Upper lobe of left lung (tissue), 6 donors: ENCODE data around the gene SCRT2. TPM values are rescaled to one million over a fixed set of nuclear protein-coding genes. Genes with fewer than 3 reads are reported as not detected.
A peak's percentile ranks its signal among the peaks of the same experiment; 100 is the strongest.

ENCODE experiments used
- ATAC-seq, 2 donors: fragments of 200-7000 bp; cut with Tn5 transposase; one replicate each; pipeline ENCODE4 v1.9.1; 2022; ENCODE audit warnings: mild to moderate bottlenecking in 2 of 2, moderate library complexity in 2 of 2; ENCODE audit not compliant: low FRiP score in 2 of 2
- DNase-seq, 2 donors: peaks; one replicate each; pipeline ENCODE4 v3.0.0-alpha.2; 2019 to 2020
- H3K27ac ChIP-seq, 4 donors: fragments of 200-600 bp; sonication (generic); one replicate each; pipeline ENCODE4 v1.5.1; 2016 to 2019
- H3K27me3 ChIP-seq, 4 donors: fragments of 200-600 bp; sonication (generic); one replicate each; pipeline ENCODE4 v1.5.1; 2017 to 2019
- H3K36me3 ChIP-seq, 4 donors: fragments of 200-600 bp; sonication (generic); one replicate each; pipeline ENCODE4 v1.5.1; 2016 to 2019
- H3K4me1 ChIP-seq, 4 donors: fragments of 200-600 bp; sonication (generic); one replicate each; pipeline ENCODE4 v1.5.1; 2018 to 2019
- H3K4me3 ChIP-seq, 4 donors: fragments of 200-600 bp; sonication (generic); one replicate each; pipeline ENCODE4 v1.5.1; 2017 to 2019; ENCODE audit warnings: mild to moderate bottlenecking in 2 of 4, moderate library complexity in 1 of 4
- H3K9me3 ChIP-seq, 4 donors: fragments of 200-600 bp; sonication (generic); one replicate each; pipeline ENCODE4 v1.5.1; 2018 to 2019
- EP300 ChIP-seq, 4 donors: sonication (generic); formaldehyde crosslinking; IDR thresholded peaks; one replicate each; pipeline ENCODE4 v1.5.1; 2017; ENCODE audit warnings: antibody characterized with exemption in 4 of 4, control low read depth in 2 of 4
- POLR2A ChIP-seq, 4 donors: fragments of 450-650 bp; IDR thresholded peaks; one replicate each; pipeline ENCODE4 v1.5.1; 2016 to 2017; ENCODE audit warnings: antibody characterized with exemption in 4 of 4, mild to moderate bottlenecking in 2 of 4
- POLR2AphosphoS5 ChIP-seq, 2 donors: sonication (generic); formaldehyde crosslinking; IDR thresholded peaks; one replicate each; pipeline ENCODE4 v1.5.1; 2017; ENCODE audit warnings: antibody characterized with exemption in 2 of 2
- WGBS, 2 donors: methylation state at CpG; one replicate each; pipeline ENCODE4 v1.1.5; 2017 to 2018; 5-methylcytosine and 5-hydroxymethylcytosine counted together
- total RNA-seq, 6 donors: library from RNA; depleted of rRNA in 4 of 6; stranded (reverse); fragments of >200 nt in 4 of 6; gene quantifications; one replicate each; pipeline versions ENCODE4 v1.1.0 to v1.2.1, GENCODE V29; 2016 to 2021
- TF ChIP-seq, protein P1 (sequence below), 6 experiments: fragments of 450-650 bp in 4 of 6; fragments of 200-600 bp in 2 of 6; sonication (generic) in 2 of 6; IDR thresholded peaks; one replicate each; pipeline ENCODE4 v1.5.1; 2016 to 2019; ENCODE audit warnings: antibody characterized with exemption in 6 of 6
- donor health status: DM: no; HTN: no; CAD: no; lungs with moderate emphysema.
- donor health status: DM: no; HTN: yes; CAD: no; lungs with severe emphysema.

Gene SCRT2
- total RNA-seq, 6 donors from 2014 or later = not detected

DNA sequence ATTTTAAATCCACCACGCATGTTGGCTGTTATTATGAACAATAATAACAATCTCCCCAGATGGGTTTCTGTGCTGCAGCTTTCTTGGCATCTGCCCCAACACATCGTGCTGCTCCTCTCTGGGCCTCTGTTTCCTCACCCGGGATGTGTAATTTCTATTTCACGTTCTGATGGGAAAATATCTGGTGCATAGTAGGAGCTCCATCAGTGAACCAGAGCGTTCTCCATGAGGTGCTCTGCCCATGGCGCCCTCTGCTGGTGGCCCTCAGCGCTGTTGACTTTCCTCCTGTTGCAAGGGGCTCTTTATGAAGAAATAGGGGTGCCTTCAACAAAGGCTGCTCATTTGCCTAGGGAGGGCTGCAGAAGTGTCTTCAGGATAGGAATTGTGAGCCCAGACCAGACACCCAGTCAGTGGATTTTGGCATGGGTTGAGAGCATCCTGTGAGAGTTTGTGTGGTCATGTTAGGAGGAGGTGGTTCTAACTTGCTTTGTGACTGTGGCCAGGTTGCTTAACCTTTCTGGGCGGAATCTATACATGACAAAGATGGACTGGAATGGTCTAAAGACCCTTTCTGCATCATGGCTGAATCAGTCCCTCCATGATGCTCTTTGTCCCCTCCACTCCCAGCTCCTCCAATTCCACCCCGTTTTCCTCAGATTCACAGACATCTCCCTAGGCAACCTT, 8.1 kb downstream of the SCRT2 start:
- no peaks in the 10 kb centered on the region for H3K9me3 ChIP-seq
- TF ChIP-seq, protein P1, sequence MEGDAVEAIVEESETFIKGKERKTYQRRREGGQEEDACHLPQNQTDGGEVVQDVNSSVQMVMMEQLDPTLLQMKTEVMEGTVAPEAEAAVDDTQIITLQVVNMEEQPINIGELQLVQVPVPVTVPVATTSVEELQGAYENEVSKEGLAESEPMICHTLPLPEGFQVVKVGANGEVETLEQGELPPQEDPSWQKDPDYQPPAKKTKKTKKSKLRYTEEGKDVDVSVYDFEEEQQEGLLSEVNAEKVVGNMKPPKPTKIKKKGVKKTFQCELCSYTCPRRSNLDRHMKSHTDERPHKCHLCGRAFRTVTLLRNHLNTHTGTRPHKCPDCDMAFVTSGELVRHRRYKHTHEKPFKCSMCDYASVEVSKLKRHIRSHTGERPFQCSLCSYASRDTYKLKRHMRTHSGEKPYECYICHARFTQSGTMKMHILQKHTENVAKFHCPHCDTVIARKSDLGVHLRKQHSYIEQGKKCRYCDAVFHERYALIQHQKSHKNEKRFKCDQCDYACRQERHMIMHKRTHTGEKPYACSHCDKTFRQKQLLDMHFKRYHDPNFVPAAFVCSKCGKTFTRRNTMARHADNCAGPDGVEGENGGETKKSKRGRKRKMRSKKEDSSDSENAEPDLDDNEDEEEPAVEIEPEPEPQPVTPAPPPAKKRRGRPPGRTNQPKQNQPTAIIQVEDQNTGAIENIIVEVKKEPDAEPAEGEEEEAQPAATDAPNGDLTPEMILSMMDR (IDR thresholded peaks at IDR 0.05) = peak; percentile 60 to 78 (median 70)
- no peak for TF ChIP-seq EP300 (IDR thresholded peaks at IDR 0.05)
- WGBS, 2 donors = 30 to 37% methylated on average over 9 of the region's 9 CpGs
- ATAC-seq = peak in 1 of 2 donors; percentile 74
- no peak overlapping the region for H3K4me3 ChIP-seq
- peak; percentile 73 to 79 for DNase-seq
- H3K36me3 ChIP-seq = no peaks in the 10 kb centered on the region
- no peak overlapping the region for H3K27ac ChIP-seq
- peaks cover 0 to 37% (median 20%) of the 10 kb centered on the region in 4 donors for H3K27me3 ChIP-seq
- H3K4me1 ChIP-seq = peaks cover 0 to 9% (median 3%) of the 10 kb centered on the region in 4 donors

DNA sequence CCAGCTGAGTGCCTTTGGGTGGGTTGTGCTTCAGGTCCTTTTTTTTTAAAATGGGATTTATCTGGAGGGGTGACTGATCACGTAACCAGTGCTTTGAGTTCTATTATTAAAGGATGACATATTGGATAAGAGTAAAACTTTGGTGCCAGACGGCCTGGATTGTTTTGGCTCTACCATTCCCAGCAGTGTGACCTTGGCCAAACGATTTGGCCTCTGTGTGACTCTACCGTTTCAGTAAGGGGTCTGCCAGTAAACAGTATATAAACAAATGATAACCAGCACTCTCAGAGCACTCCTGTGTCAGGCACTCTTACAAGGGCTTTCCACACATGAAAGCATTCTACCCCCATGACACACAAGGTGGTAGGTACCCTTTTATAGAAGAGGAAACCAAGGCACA, 8.7 kb downstream of the SCRT2 start:
- Histone ChIP-seq H3K27me3 (peaks cover 0 to 40% (median 20%) of the 10 kb centered on the region in 4 donors), H3K27ac (no peak overlapping the region), H3K4me3 (no peak overlapping the region), H3K9me3 (no peaks in the 10 kb centered on the region), H3K4me1 (peaks cover 2 to 9% (median 5%) of the 10 kb centered on the region in 4 donors), H3K36me3 (no peaks in the 10 kb centered on the region)
- DNase-seq = no peak
- WGBS, 2 donors = 24 to 44% methylated on average over 4 of the region's 4 CpGs
- ATAC-seq = no peak
- TF ChIP-seq, protein P1 (IDR thresholded peaks at IDR 0.05) = no peak
- TF ChIP-seq POLR2A (IDR thresholded peaks at IDR 0.05) = no peak
- no peak for TF ChIP-seq EP300 (IDR thresholded peaks at IDR 0.05)
- TF ChIP-seq POLR2AphosphoS5 (IDR thresholded peaks at IDR 0.05) = no peak

DNA sequence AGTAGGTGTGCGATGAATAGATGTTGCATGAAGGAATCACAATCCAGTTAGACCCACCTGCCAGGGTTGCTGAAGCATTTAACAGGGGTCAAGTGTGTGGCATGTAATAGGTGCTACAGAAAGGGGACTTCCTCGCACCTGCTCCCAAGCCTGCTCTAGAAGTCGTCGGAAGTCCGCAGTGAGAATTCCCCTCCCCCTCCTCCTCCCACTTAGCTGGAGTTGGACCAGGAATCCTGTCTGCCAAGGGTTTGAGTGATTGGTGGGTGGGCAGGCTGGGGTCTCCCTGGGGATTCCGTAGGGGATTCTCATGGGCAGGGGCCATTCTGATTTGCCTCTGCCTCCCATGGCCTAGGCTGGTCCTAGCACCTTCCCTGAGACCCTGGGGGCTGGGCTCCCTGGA, 10.3 kb downstream of the SCRT2 start:
- ATAC-seq (no peak), DNase-seq (no peak)
- no peaks in the 10 kb centered on the region for H3K9me3 ChIP-seq
- no peak overlapping the region for H3K4me3 ChIP-seq
- 34 to 43% methylated on average over 5 to 6 of the region's 6 CpGs for WGBS, 2 donors
- peaks cover 0 to 43% (median 20%) of the 10 kb centered on the region in 4 donors for H3K27me3 ChIP-seq
- TF ChIP-seq POLR2A (IDR thresholded peaks at IDR 0.05) = no peak
- no peak for TF ChIP-seq POLR2AphosphoS5 (IDR thresholded peaks at IDR 0.05)
- TF ChIP-seq, protein P1 (IDR thresholded peaks at IDR 0.05) = no peak
- no peak for TF ChIP-seq EP300 (IDR thresholded peaks at IDR 0.05)
- H3K36me3 ChIP-seq = no peaks in the 10 kb centered on the region
- no peak overlapping the region for H3K27ac ChIP-seq
- peaks cover 3 to 12% (median 8%) of the 10 kb centered on the region in 4 donors for H3K4me1 ChIP-seq

DNA sequence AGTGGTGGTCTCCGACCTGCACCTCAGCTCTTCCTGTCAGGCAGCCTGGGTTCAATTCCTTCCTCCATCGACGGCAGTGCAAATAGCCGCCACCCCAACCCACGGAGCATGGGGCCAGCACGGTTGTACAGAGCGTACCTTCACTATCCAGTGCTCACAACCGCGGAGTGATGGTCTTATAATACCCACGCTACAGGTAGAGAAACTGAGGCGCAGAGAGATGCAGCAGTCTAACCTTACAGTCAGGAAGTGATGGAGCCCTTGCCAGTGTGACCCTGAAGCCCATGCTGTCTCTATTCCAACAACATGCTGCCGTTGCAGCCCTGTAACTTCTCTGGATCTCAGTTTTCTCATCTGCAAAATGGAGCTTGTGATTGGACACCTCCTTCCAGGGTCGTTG, 11.0 kb downstream of the SCRT2 start:
- WGBS, 2 donors = 40 to 42% methylated on average over 12 to 13 of the region's 13 CpGs
- no peak overlapping the region for H3K4me3 ChIP-seq
- ATAC-seq (no peak), DNase-seq (no peak)
- TF ChIP-seq, protein P1 (IDR thresholded peaks at IDR 0.05) = no peak
- TF ChIP-seq POLR2AphosphoS5 (IDR thresholded peaks at IDR 0.05) = no peak
- H3K27me3 ChIP-seq = peaks cover 0 to 43% (median 20%) of the 10 kb centered on the region in 4 donors
- no peaks in the 10 kb centered on the region for H3K36me3 ChIP-seq
- no peak overlapping the region for H3K27ac ChIP-seq
- no peaks in the 10 kb centered on the region for H3K9me3 ChIP-seq
- peaks cover 3 to 14% (median 11%) of the 10 kb centered on the region in 4 donors for H3K4me1 ChIP-seq

DNA sequence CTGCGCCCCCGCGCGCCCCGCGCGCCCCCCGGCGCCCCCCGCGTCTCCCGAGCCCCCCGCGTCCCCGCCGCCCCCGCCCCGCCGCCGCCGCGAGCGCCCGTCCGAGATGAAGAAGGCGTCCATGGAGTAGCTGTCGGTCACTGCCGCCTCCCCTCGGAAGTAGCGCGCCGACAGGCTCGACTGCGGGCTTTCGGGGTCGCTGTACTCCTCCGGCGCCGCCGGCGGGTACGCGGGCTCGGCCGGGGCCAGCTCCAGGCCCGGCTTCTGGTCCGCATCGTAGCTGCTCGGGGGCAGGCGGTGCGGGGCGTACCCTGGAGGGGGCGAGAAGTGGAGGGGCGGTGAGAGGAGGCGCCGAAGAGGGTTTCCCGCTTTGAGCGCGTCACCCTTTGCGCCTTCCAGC, 11.5 kb downstream of the SCRT2 start:
- no peak for TF ChIP-seq EP300 (IDR thresholded peaks at IDR 0.05)
- TF ChIP-seq POLR2A (IDR thresholded peaks at IDR 0.05) = no peak
- TF ChIP-seq, protein P1 (IDR thresholded peaks at IDR 0.05) = no peak
- TF ChIP-seq POLR2AphosphoS5 (IDR thresholded peaks at IDR 0.05) = no peak
- Histone ChIP-seq H3K9me3 (no peaks in the 10 kb centered on the region), H3K27ac (no peak overlapping the region), H3K4me1 (peaks cover 3 to 18% (median 11%) of the 10 kb centered on the region in 4 donors), H3K36me3 (no peaks in the 10 kb centered on the region), H3K4me3 (no peak overlapping the region), H3K27me3 (peaks cover 0 to 43% (median 20%) of the 10 kb centered on the region in 4 donors)
- no peak for ATAC-seq
- WGBS, 2 donors = 18% methylated on average over 24 of the region's 60 CpGs; no CpG with 5 or more reads in 1 of the 2 donors
- peak in 1 of 2 donors; percentile 56 for DNase-seq
